NCI-H82 treated with DMSO at 0.1 percent for 48 hours (cell line): ENCODE data around the gene ATP8A2.

Experiments
- DNase-seq: peaks from one replicate; lab custom pipeline; 2025; ENCODE audit not compliant: unreplicated experiment; lab: John Stamatoyannopoulos, UW

ATP8A2 gene

GRCh38 chr13:25722893-25723292 lies 351.1 kb downstream of the ATP8A2 start:
- DNase-seq = no peak

- no peak for DNase-seq
Observed at GRCh38 chr13:25725104-25725503, 353.3 kb downstream of the ATP8A2 start.

- DNase-seq = no peak
Observed at GRCh38 chr13:25727250-25727649, 355.5 kb downstream of the ATP8A2 start.

- no peak for DNase-seq
Observed at GRCh38 chr13:25727810-25728209, 356.0 kb downstream of the ATP8A2 start.

- DNase-seq = no peak
Observed at GRCh38 chr13:25729201-25729600, 357.4 kb downstream of the ATP8A2 start.

GRCh38 chr13:25731037-25731436 lies 359.3 kb downstream of the ATP8A2 start:
- DNase-seq = no peak

GRCh38 chr13:25731536-25731935 lies 359.8 kb downstream of the ATP8A2 start:
- no peak for DNase-seq

- DNase-seq = no peak
Observed at GRCh38 chr13:25732111-25732865, 360.5 kb downstream of the ATP8A2 start.

- no peak for DNase-seq
Observed at GRCh38 chr13:25733001-25733491, 361.3 kb downstream of the ATP8A2 start.

- DNase-seq = no peak
Observed at GRCh38 chr13:25733696-25734435, 362.1 kb downstream of the ATP8A2 start.

- DNase-seq = peak; percentile 41
Observed at GRCh38 chr13:25738342-25739196, 366.8 kb downstream of the ATP8A2 start.

GRCh38 chr13:25739376-25739775 lies 367.6 kb downstream of the ATP8A2 start:
- DNase-seq = no peak

- DNase-seq = no peak
Observed at GRCh38 chr13:25741796-25742195, 370.0 kb downstream of the ATP8A2 start.

GRCh38 chr13:25742220-25742619 lies 370.4 kb downstream of the ATP8A2 start:
- DNase-seq = no peak

GRCh38 chr13:25743421-25743820 lies 371.6 kb downstream of the ATP8A2 start:
- DNase-seq = no peak

- no peak for DNase-seq
Observed at GRCh38 chr13:25744178-25744577, 372.4 kb downstream of the ATP8A2 start.

- DNase-seq = no peak
Observed at GRCh38 chr13:25746131-25746530, 374.4 kb downstream of the ATP8A2 start.

GRCh38 chr13:25752957-25753551 lies 381.3 kb downstream of the ATP8A2 start:
- no peak for DNase-seq

GRCh38 chr13:25753976-25754375 lies 382.2 kb downstream of the ATP8A2 start:
- DNase-seq = no peak

- no peak for DNase-seq
Observed at GRCh38 chr13:25756251-25756650, 384.5 kb downstream of the ATP8A2 start.

GRCh38 chr13:25756912-25757311 lies 385.1 kb downstream of the ATP8A2 start:
- DNase-seq = no peak
